HG02870 (cell line): ENCODE measurements around the gene LRRC32.

Experiments
- ATAC-seq: cut with Tn5 transposase; IDR thresholded peaks from one replicate; pipeline ENCODE4 v1.9.1; 2021; ENCODE audit warnings: mild to moderate bottlenecking, moderate library complexity; ENCODE audit not compliant: unreplicated experiment

LRRC32 gene

DNA sequence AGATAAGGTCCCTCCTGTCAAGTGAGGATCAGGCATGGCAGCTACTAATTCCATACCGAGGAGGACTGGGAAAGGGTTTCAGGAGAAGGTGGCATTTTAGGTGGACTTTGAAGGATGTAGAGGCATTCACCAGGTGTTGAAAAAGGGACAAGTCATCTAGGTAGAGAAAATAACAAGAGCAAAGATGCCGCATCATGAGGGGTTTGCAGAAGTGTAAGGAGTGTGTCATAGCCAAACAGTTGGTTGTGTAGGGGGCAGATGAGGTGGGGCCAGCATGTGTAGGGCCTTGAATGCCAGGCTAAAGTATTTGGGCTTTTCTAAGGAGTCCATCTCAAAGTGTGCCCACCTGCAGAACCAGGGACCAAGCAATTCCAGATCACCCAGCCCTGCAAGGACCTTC lies 11.6 kb upstream of the LRRC32 start:
- no peak for ATAC-seq

DNA sequence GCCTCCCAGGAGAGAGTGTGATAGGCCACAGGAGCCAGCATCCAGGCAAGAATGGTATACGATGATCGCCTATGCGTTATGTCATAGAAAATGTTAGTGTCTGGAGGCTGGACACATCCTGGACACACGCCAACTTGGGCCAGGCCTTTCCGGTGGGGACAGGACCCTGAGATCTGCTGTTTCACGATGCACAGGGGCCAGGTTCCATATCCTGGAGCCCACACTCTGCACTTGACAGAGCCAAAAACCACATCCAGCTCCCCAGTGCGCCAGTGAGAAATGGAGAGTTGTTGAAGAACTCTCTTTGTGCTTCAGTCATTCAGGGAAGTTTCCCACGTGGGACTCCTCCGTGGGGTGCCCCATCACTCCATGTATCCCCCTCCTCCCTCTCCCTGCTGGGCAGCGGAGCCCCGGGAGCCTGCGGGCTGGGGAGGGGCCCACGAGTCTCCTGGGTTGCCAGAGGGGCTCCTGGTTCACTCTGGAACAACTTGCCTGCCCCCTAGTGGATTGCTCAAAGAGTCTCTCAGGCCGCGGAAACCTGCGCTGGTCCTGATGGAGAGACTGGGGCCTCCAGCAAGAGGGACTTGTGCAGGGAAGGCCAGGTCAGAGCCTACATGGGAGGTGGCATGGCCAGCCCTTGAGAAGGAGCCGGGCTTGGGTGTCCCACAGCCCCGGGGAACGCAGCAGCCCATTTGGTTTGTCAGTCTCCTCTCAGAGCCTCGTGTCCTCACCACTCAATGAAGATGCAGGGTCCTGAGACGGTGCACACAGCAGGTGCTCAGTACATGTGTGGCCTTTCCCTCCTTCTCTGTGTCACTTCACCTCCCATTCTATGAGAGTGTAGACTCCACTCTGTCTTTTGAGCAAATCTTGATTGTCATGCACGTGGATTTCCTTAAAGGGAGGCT lies 10.2 kb upstream of the LRRC32 start:
- ATAC-seq = no peak

DNA sequence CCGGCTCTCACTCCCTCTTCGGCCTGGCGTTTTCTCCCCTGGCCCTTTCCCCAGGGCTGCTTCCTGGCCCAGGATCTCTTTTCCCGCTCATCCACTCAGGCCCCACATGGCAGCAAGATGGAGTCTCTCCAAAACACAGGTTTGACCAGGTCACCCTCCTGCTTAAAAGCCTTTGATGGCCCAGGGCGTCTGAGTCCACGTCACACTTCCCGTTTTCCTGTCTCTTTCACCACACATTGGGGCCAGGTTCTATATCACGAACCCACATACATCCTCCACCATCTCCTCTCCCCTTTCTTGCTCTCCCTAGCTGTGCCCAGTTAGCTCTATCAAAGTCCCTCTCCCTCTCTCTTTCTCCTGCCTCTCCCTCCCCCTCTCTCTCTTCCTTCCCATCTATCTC lies 7.8 kb upstream of the LRRC32 start:
- no peak for ATAC-seq

DNA sequence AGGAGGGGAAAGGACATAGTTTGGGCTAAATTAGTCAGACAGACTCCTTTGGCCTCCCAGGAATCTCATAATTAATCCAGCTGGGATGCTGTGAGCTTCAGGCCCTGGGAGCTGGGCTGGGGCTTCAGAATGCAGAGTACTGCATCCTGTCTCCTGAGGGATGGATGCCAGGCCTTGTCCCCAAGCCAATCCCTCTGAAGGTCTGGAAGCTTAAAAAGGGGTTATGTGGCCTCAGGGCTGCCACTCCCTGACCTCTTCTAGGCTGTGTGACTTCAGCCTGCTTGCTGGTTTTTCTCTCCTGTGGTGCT lies 6.9 kb upstream of the LRRC32 start:
- no peak for ATAC-seq

DNA sequence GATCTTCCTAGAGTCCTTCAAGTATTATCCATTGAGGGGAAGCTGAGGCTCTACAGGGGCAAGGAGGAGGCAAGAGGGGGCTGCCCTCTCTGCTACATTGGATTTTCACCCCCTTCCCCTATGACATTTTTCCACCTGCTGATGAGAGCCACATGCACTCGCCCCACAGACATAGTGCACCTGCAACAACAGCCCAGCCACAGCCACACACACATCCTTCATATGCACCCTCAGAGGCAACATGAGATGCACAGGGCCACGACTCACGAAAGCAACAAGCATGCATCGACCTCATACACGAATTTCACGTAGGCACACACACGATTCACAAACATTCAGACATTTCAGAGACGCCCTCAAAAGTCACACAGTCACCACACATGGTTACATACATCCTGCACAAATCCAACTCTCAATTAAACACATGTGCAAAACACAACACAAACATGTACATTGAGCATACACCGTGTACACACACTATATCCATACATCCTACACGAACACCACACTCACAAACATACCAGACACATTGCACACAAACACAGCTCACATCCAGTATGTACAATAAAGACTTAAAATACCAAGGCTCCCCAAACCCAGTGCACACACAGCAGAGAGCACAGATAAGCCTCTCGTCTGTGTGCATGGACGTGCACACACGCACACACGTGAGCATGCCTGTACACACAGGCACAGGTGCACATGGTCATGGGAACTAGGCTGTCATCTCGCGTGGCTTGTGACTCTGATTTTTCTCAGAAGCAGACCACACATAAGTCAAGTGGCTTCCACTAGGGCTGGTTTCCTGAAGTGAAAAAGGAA lies 6.3 kb upstream of the LRRC32 start:
- ATAC-seq = no peak

DNA sequence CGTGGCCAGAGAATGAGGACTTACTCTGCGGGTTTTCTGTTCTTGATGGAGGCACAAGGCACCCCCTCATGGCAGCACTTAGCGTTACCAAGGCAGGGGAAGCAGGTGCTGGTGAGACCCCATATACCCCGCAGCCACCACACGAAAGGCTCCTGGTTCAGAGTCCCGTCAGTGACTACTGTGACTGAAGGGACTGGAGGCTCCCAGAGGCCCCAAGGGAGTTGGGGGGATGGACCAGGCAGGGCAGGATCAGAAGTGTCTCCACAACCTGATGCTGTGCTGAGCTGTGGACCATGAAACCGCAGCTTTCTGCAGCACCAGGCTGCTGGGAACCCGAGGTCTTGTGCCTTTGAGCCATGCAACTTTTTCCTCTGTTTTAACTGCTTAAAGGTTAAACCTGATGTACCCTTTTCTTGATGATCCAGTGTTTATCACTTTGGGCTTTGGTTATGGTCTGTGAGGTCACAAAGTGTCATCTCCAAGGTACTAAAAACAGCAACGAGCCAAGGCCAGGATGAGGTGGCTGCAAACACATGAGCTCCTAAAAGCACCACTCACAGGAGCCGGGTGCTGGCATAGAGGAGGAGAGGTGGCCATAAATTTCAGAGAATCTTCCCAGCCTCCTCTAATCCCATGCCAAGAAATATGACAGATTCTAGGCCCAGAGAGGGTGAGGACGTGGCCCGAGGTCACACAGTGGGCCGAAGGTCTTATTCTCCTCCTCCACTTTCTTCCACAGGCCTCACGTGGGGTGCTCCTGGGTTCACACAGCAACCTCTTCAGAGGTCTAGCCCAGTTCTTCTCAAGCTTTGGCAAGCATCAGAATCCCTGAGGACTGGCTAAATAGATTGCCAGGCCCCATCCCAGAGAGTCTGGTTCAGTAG lies 4.2 kb upstream of the LRRC32 start:
- ATAC-seq = peak; percentile 36

DNA sequence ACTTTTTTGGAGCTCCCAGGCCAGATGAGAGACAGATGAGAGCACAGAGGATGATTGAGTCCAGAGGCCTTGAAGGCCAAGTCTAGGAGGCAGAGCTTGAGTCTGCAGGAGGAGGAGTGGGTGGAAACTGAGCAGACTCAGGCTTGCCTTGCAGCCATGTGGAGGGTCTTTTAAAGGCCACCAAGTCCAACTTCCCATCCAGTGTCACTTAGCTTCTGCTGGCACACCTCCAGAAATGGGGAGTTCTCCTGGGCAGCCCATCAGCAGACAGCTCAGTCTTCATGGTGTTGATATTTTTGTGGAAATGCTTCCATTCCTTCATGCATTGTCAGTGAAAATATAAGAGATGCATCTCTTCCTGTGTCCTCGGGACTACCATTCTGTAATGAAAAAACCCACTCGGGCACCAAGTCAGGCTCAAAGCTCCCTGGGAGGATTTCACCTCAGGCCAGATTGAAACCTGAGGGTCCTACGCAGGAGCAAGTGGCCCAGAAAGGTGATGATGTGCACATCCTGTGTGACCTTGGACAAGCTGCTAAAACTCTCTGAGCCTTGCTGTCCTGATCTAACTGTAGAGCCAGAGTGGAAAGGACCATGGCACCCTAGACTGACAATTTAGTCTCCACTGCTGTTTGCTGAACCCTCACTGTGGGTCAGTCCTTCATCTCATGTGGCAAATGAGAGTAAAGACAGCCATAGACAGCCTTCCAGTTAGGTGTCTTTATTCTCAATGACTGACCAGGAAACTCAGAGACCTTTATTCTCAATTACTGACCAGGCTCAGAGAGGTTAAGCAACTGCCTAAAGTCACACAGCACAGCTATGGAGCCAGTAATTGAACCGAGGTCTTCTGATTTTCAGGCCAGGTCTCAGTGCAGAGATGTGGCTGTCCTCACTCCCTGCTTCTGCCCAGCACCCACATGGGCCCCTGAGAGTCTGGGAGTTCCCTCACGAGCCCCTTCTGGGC lies 2.9 kb upstream of the LRRC32 start:
- ATAC-seq = no peak

DNA sequence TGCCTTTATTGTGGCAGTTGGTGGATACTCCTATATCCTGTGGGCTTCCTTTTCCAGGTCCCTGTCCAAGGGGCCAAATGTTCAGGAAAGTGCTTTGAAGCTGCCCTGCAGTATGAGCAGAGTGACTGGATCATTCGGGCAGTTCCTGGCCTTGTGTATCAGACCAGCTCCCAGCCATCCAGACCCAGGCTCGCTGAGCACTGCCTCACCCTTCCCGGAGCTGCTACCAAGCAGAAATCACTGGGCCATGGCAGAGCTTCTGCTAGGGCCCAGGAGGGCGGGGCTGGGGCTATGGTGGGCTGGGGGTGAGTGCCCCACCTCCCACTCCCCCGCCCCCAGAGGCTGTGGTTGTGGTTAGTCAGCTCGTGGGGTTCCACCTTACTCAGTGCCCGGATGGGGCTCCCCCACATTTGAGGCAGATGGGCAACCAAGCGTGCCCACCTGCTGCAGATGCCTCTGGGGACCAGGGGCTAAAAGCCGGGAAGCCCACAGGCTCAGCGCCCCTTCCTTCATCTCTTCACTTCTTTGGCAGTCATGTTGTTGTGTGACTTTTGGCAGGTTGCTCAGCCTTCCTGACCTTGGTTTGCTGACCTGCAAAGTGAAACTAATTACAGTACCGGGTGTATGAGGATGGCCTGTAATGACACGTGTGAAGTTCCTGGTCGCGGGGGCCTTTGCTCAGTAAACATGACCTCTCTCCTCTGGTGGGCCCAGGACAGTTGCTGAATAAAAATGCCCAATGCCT lies 2.1 kb upstream of the LRRC32 start:
- peak; percentile 30 for ATAC-seq

DNA sequence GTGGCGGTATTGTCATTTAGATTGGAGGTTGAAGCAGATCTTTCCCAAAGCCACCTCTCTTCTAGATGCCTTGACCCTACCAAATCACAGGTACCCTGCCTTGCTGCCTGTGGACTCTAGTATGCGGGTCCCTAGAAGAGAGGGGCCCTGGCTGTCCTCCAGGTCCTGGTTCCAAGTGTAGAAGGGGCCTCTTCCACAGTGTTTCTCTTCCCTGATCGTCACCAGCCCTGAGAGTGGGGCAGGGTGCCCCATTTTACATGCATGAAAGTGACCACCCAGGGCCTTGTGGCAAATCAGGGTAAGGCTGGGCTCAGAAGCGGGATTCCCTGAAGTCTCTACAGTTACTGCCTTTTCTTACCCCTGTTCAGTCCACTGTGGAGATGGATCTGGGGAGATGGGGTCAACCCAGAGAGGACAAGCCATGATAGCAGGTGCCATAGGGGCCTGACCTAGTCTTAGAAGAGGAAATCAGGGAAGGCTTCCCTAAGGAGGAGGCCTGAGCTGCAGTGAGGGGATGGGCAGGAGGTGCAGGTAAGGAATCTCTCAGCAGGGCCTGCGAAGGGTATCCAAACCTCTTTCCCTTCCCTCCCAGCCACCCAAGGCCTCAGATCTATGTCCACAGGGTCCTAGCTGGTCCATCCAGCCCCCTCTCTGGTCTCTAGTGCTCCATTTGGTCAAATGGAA lies 1.2 kb upstream of the LRRC32 start:
- ATAC-seq = no peak

DNA sequence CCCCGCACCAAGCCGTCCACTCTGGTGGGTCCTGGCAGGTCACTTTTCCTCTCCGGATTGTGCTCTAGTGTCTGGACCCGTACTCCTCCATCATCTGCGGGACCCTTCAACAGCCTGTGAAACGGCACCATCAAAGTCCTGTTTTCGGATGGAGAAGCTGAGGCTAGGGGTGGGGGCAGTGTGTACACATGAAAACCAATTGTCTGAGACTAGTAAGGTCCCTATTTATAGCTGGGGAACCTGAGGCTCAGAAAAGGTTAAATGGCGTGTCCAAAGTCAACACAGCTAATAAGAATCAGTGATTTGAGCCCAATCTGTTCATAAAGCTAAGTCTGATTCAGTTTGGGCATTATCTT lies 668 bp upstream of the LRRC32 start:
- ATAC-seq = no peak

DNA sequence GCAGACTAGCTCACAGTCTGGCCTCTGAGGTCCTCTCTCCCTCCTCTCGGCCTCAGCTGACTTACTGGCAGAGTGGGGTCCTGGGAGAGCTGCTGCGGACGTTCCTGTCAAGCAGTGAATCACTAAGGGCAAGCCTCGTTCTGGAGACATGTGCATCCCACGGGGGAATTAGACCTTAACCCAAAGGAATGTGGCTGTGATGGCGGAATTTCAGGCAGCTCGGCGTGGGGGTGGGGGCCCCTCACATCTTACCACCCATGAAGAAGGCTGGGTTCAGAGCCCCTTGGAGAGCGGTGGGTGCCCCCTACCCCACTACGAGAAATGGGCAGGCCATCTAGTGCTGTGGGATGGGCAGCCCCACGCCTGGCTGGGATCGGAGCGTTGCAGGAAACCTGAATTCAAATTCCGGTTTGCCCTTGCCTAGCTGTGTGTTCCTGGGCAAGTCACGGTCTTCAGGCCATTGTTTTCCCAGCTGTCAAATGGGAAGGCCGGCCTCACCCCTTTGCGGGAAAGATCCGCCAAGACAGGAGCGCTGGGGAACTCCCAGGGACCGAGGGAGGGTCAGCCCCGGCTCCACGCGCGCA lies 554 bp downstream of the LRRC32 start:
- no peak for ATAC-seq

DNA sequence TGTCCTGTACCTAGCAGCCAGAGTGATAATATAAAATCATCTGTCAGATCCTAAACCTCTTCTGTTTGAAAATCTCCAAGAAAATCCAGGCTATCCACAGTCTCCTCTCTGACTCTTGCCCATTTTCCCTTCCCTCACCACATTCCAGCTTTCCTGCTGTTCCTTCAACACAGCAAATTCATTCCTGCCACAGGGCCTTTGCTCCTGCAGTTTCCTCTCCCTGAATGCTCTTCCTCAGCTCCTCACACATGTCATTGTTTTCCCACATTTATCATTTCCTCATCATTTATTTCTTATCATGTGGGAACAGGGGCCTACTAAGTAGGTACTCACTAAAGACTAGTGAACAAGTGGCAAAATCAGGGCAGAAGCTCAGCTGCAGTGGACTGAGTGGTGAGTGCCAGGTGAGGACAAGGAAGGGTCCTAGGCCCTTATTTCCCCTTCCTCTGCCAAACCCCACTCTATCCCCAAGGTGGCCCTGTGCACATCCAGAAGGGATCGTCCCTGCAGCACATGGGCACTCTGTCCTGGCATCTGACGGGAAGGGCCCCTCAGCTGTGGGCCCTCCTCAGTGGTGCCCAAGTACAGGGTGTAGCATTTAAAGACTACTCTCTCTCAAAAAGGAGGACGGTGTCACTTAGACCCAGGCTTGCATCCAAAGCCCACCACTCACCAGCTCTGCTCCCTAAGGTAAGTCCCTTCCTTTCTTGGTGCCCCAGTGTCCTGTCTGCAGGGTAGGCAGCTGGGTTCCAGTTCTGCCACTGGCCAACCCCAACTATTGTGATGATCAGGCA lies 2.0 kb downstream of the LRRC32 start:
- no peak for ATAC-seq

DNA sequence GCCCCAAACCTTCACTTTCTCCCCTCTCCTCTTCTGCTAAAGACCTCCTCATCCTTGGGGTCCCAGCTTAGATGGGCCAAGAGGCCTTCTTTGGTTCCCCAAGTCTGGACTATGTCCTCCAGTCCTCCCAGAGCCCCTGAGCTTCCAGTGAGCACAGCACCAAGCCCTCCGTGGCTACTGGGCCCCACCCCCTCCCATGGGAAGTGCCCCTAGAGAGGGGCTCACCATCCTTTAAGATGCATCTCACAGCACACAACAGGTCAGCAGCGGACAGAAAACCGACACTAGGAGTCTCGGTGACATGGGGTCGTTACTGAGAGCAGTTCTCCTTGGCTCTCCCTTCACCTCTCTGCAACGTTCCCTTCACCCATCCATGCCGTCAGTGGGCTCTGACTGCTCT lies 2.7 kb downstream of the LRRC32 start:
- ATAC-seq = no peak

DNA sequence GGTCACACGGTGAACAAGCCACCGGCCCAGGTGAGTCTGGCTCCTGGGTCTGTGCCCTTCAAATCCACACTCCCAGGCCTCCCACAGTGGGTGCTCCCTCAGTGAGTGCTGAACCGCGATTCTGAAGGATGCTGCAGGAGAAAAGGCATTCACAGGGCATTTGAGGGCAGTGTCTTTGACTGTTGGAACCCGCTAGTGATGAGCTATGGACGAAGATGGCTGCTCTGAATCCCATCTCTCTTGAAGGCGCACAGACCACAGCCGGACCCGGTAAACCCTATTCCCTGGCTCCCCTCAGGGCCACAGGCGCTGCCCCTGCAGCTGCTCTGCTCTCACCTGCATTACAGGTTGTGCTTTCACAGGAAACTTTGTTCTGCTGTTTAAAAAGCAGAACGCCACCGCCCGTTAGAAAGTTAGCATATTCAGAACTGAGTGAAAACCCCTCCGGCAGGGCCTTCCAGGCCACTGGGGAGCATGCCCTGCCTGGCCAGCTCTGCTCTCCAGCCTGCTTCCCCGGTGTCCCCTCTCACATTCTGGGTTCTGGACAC lies 3.2 kb downstream of the LRRC32 start:
- ATAC-seq = no peak

DNA sequence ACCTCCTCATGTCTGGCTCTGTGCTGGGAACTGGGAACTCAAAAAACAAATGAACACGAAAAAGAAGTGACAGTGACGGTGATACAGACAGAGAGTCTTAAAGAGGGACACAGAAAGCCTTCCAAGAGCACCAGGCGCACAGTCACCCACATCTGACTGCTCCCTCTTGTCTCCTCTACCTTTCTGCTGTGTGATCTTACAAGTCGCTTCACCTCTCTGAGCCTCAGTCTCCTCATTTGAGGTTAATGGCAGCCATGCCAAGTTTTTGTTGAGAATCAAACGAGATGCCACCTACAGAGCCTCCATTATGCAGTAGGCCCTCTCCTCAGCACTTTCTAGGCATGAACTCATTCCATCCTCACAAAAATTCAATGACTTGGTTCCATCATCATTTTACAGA lies 3.7 kb downstream of the LRRC32 start:
- ATAC-seq = no peak

DNA sequence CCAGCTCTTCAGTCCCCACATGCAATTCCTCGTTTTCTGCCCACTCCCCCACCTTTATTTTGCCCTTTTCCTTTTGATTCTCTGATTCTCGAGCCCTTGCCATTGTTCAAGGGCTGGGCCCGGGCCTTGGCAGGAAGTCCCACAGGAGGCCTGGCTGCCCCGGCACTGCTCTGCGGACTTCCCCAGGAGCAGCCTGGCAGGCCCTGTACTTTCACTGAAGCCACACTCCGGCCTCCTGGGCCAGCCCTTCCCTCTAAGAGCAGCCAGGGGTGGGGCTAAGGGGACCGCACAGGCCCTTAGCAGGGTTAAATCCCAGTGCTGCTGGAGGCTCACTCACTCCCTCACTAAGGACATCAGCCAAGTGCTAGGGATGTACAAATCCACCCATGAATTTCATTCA lies 4.1 kb downstream of the LRRC32 start:
- ATAC-seq = peak; percentile 61

DNA sequence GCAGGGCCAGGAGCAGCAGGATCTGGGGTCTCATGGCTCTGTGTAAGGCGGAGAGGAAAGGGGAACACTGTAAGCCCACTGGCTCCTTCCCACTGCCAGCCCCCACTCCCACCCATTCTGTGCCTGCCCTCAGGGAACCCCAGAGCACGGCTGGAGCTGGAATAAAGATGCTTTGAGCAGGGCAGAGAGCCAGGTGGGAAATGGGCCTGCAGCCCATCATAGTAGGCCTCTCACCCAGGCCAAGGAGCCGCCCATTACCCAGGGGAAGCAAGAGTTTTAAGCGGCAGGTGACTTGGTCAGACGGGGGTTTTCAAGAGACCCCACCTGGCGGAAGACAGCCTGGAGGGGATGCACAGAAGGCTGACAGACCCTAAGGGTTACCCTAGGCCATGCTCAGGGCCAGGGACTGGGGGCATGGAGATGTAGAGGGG lies 4.6 kb downstream of the LRRC32 start:
- no peak for ATAC-seq
